T-helper 1 cell (primary cell): Measurements from ENCODE around the gene TNP2.
A peak's percentile ranks its signal among the peaks of the same experiment; 100 is the strongest.
"Not testable (repeated sequence)": the region's sequence is repeated elsewhere in the genome, so short reads cannot be mapped to it uniquely, and the experiment has no call there.

Experiments used
- DNase-seq, 5 donors: peaks; one replicate each; pipeline ENCODE4 v3.0.0-alpha.2; 2012 to 2020

Gene TNP2

DNA sequence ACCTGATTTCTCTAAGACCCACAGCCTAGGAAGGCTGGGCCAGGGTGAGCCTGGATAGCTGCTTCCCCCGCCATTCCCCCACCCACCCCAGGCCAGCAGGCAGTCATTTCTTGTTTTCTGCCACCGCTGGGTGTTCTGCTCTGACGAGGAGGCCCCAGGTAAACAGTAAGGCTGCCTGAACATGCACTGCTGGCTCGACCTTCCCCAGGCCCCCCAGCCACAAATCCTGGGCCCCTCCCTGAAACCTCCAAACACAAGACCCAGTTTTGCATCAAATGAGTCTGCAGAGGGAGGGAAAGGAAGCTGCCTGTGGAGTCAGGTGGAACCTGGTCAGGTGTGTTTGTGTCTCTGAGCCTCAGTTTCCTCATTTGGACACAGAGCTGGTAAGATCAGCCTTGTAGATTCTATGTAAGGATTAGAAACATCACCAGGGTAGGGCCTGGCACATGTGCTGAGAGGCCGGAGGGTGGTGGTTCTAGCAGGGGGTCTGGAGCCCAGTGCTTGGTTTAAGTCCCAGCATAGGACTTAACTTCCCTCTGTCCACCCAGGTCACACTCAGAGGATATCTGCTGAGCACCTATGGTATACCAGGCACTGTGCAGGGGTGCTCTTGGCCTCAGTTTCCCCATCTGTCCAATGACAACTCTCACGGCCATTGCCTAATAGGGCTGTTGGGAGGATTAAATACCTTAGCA, 30.9 kb upstream of the TNP2 start:
- DNase-seq = no peak

DNA sequence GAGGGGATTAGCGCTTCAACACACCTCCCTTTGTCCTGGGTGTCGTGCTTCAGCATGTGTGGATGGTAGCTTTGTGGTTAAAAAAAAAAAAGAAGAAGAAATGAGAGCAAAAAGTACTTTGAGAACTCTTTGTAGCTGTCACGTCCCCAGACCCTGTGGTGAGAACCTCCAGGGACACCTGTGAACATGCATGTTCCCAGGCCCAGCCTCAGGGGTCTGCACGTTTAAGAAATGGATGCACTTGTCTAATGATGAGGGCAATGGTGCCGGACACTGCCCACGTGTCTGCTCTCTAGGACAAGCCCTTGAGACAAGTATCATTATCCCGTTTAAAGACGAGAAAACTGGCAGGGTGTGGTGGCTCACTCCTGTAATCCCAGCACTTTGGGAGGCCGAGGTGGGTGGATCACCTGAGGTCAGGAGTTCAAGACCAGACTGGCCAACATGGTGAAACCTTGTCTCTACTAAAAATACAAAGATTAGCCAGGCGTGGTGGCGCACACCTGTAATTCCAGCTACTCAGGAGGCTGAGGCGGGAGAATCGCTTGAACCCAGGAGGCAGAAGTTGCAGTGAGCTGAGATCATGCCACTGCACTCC, 29.9 kb upstream of the TNP2 start:
- not testable (repeated sequence) for DNase-seq

DNA sequence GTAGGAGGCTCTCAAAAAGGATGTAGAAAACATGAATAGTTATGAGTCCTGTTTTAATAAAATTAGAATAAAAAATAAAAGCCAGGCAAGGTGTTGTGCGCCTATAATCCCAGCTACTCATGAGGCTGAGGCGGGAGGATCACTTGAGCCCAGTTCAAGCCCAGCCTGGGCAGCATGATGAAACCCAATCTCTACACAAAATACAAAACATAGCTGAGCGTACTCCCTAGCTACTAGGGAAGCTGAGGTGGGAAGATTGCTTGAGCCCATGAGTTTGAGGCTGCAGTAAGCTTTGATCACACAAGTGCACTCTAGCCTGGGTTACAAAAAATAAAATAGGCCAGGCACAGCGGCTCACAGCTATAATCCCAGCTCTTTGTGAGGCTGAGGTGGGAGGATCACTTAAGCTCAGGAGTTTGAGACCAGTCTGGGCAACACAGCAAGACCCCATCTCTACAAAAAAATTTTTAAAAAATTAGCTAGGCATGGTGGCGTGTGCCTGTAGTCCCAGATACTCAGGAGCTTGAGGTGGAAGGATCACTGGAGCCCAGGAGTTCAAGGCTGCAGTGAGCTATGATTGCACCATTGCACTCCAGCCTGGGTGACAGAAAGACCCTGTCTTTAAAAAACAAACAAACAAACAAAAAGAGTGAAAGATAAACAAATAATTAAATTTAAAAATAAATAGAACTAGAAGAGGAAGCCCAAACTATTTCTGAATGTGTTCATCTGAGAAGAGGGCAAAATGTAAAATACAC, 29.2 kb upstream of the TNP2 start:
- DNase-seq = no peak

DNA sequence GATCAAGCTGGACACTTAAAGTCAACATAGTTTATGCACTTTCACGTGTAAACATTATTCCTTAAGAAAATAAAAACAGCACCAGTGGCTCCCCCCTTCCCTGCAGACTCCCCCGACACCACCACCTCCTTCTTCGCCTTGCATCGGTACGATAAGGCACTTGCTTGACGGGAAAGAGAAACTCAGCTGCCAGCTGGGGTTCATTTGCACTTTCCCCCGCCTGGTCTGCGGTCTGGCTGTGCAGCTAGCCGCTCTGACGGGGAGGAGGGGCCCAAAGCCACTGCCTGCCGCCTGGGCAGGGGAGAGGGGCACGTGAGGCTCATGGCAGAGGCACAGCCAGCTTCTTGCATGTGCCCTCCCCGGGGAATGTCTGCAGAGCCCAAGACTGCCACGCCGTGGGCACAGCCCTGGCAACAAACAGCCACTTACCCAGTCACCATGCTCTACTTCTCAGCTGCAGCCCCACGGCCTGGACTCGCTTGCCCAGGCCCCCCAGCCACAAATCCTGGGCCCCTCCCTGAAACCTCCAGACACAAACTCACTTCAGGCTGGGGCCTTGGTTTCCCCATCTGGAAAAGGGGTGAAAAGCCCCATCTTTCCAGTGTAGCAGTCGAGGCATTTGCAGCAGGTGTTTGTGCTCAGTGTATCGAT, 28.5 kb upstream of the TNP2 start:
- DNase-seq = peak; percentile 24 to 80 (median 38)

DNA sequence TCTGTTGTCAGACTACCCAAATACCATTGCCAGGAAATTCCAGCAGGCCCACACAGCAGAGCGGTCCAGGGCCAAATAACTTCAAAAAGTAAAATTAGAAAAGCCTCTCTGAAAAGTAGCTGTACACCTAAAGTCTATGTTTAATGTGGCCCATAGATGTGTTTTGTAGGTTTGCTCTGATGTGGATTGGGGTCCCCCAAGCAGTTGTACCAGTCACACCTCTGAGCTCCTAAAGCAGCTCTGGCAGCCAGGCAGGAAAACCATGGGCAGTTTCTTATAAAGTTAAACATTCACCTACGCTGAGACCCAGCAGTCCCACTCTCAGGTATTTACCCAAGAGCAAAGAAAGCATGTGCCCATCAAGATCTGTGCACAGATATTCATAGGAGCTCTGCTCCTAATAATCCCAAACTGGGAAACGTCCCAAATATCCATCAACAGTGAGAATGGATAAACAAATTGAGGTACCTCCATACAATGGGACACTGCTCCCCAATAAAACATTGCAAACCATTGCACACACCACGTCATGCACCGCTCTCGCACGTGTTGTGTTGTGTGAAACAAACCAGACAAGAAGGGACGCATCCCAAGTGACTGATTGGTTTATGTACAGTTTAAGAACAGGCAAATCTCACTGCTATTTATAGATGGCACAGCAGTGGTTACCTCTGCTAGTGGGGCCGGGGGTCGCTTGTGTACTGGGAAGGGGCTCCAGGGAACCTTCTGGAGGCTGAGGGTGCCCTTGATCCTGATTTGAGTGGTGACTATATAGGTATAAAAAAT, 27.8 kb upstream of the TNP2 start:
- no peak for DNase-seq

DNA sequence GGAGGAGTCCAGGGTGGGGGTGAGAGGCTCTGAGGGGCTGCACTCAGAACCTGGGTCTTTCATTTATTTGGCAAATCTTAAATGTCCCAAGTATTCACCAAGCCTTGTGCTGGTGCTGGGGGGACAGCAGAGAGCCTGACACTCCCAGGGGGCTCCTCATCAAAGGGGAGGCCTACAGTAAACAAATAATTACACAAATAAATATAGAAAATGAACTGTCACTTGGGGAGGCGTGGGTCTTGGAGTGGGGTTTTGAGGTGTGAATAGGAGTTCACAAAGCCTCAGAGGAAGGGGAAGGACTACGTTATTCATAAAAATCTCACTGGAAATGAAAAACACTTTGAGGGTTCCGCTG, 27.2 kb upstream of the TNP2 start:
- no peak for DNase-seq

DNA sequence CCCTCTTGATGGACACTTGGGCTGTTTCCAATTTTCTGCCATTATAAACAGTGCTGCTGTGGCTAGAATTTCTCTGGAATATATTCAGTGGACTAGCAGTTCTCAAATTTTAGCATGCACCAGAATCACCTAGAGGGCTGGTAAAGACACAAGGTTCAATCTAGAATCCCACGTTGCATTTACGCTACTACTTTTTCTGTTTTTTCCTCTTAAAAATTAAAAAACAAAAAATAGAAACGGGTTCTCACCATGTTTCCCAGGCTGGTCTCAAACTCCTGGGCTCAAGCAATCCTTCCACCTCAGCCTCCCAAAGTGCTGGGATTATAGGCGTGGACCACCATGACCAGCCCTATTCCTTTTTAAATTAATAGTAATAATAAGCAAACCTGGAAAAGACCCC, 26.5 kb upstream of the TNP2 start:
- no peak for DNase-seq

DNA sequence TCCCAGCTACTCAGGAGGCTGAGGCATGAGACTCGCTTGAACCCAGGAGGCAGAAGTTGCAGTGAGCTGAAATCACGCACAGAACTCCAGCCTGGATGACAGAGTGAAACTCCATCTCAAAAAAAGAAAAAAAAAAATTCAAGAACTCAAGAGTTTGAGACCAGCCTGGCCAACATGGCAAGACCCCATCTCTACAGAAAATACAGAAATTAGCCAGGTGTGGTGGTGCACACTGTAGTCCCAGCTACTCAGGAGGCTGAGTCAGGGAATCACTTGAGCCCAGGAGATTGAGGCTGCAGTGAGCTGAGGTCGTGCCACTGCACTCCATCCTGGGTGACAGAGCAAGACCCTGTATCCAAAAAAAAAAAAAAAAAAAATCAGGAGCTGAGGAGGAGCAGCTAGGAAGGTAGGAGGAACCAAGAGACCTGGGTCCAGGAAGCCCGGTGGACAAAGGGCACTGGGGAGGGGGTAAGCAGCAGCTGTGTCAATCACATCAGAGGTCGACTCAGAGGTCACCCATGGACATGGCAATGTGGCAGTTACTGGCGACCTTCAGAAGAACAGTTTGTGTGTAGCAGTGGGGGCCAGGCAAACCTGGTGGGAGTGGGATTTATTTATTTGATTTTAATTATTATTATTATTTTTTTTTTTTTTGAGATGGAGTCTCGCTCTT, 23.1 kb upstream of the TNP2 start:
- no peak for DNase-seq

DNA sequence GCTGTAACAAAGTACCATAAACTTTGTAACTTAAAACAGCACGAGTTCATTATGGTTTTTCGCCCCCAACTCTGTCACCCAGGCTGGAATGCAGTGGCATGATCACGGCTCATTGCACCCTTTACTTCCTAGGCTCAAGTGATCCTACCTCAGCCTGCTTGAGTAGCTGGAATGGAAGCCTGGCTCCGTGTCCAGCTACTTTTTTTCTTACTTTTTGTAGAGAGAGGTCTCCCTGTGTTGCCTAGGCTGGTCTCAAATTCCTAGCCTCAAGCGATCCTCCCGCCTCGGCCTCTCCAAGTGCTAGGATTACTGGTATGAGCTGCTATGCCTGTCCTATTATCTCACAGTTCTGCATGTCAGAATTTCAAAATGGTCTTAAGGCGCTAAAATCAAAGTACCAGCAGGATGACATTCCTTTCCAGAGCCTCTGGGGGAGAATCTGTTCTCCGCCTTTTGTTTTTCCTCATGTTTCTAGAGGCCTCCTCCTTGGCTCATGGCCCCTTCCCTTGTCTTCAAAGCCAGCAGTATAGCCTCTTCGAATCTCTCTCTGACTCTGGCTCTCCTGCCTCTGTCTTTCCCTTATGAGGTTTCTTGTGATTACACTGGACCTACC, 22.1 kb upstream of the TNP2 start:
- DNase-seq = no peak

DNA sequence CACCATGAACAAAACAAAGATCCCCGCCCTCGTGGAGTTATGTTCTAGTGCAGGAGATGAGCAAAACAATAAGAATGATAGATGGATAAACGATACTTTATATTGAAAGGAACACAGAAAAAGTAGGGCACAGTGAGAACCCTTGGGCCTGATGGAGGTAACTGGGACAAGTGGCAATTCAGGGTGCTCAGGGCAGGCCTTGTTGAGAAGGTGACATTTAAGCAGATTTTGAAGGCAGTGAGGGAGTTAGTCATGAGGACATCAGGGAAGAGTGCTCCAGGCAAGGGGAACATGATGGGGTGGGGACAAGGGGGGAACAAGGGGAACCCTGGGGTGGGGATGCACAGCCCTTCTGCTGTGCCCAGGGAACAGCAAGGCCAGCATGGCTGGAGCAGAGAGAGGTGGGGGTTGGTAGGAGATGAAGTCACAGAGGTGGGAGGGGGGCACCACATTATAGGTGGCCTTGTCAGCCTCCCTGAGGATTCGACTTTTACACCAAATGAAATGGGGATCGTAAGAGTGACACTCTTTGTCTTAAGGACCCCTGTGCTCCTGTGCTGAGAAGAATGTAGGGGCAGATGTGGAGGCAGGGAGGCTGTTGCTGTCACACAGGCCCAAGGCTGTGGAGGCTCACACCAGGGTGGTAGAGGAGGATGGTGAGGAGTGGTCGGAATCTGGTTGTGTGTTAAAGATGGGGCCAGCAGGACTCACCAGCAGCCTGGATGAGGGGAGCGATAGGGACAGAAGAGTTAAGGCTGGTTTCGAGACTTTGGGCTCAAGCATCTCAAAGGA, 21.2 kb upstream of the TNP2 start:
- no peak for DNase-seq

DNA sequence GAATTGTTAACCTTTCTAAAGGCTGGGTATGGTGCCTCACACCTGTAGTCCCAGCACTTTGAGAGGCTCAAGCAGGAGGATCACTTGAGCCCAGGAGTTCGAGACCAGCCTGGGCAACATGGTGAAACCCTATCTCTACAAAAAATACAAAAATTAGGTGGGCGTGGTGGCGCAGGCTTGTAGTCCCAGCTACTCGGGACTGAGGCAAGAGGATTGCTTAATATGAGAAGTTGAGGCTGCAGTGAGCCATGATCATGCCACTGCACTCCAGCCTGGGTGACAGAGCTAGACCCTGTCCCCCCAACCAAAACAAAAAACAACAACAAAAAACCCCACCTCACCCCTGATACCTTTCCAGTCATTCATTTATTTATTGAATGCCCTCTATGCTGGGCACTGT, 20.6 kb upstream of the TNP2 start:
- not testable (repeated sequence) for DNase-seq

DNA sequence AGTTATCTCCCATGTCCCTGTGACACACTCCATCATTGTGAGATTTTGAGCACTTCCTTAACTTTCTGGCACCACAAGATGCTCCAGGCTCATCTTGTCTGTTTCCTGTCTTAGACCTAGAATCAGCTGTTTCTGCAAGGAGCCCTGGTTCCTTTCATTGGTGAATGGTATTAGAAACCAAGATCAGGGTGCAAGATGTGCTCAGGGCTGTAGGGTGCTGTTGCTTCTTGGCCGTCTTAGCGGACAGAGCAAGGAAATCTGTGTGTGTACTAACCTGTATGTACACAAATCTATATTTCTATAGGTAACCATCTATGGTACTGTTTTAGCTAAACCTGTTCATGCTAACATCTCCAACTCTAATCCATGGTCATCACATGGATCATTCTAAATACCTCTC, 20.1 kb upstream of the TNP2 start:
- no peak for DNase-seq

DNA sequence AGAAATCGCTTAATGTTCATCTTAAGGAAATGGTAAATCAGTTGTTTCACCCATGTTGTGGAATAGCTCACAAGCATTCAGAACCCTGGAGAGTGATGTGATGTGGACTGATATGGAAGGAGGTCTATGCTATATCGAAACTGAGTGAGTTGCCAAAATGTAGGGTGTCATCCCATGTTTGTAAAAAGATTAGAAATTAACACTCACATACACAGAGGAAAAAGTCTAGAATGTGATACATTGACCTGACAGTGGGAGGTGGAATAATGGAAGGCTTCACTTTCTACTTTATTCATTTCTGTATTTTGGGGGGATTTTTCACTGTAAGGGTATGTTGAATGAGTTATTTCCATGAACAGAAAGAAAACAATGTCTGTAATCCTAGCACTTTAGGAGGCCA, 16.7 kb upstream of the TNP2 start:
- no peak for DNase-seq

DNA sequence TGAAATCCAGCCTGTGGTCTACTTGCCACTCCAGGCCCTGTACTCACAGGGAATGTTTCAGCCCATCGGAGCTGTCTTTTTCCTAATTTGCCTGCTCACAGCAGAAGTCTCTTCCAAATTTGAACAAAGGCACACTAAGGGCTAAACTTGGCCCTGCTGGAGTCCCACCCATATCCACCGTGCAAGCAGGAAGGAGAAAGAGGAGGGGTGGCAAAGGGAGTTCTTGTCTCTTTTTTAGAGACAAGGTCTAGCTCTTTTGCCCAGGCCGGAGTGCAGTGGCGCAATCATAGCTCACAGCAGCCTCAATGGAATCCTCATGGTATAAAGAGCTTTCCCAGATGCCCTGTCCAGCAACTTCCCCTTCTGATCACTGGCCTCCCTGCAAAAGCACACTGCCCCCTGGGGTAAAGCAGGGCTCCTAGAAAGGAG, 14.7 kb upstream of the TNP2 start:
- no peak for DNase-seq

DNA sequence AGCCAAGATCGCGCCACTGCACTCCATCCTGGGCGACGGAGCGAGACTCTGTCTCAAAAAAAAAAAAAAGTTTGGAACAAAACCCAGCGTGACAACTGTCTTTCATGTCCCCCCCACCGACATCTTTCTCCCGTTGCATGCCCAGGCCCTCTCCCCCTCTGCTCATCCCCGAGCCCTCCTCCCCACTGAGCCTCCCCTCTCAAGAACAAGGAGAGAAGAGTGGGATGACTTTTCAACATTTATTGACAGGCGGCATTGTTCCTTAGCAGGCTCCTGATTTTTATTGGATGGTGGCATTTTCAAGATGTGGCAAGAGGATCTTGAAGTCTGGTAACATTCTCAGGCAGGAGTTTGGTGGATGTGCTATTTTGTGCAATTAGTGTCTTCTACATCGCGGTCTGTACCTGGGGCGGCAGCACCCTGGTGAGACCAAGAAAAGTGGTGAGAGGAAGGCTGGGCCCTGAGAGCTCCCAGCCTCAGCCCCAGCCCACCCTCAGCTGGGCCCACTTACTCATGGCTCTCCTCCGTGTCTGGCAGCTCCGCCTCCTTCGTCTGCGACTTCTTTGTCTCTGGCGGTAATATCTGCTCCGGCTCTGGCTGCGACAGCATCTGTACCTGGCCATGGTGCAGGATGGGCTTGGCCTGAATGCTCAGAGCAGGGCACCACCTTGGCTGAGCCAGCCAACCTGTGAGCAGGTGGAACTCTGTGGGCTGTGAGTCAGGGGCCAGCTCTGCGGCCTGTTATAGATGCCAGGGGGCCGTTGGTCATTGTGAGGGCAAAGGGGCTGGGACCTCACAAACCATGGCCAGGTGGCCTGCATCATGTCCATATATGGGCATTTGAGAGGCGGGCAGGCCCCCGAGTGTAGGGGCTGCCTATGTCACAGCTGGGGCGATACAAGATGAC, 11.7 kb upstream of the TNP2 start, which contains the start of gene PRM1:
Gene PRM1, minus strand, starts transcription at position 715 of the 907 bp plus-strand sequence. Its CDS starts 92 bp downstream, at position 623.
- no peak for DNase-seq

DNA sequence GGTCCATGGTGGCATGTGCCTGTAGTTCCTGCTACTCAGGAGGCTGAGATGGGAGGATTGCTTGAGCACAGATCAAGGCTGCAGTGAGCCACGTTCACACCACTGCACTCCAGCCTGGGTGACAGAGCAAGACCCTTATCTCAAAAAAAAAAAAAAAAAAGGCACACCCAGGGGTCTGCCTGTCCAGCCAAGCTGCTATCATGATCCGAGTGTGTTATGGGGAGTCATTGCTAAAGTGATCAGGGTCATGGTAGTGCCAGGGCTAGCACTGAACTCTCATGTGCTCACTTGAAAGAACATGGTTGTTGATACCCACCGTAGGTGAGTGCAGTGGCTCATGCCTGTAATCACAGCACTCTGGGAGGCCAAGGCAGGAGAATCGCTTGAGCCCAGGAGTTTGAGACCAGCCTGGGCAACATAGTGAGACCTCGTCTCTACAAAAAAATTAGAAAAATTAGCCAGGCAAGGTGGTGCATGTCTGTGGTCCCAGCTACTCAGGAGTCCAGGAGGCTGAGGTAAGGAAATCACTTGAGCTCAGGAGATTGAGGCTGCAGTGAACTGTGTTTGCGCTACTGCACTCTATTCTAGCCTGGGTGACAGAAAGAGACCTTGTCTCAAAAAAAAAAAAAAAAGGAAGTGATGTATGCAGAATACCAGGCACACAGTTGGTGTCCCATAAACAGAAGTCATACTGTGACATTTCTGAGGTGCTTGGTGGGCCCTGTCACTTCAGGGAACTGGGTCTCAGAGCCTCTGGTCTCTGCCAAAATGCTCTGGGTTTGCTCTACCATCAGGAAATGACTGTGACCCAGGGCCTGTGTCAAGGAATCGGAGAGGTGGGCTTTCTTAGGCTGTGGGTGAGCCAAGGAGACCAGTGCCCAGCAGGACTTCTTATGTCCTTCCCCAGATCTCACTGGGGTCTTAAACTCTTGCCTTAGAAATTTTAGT, 9.8 kb upstream of the TNP2 start:
- no peak for DNase-seq

DNA sequence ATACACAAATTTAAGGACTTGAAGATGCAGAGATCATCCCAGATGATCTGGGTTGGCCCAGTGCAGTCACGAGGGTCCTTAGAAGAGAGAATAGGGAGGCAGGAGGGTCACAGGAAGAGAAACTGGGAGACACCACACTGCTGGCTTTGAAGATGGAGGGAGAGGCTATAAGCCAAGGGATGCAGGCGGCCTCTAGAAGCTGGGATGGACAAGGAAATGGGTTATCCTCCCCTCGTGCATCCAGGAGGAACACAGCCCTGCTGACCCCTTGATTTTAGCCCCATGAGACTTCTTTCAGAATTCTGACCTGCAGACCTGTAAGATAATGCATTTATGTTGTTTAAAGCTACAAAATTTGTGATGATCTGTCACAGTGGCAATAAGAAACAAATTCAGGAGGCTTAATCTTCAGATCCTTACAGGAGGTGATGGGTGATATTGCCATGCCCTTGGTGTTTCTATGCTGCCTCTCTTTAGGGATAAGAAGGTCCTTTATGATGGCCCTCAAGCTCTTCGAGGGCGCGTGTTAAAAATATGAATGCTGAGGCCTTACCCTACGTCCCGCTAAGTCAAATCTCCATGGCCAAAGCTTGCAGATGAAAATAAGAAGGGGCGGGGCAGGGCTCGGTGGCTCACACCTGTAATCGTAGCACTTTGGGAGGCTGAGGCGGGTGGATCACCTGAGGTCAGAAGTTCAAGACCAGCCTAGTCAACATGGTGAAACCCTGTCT, 8.6 kb upstream of the TNP2 start:
- DNase-seq = no peak
